GM21390 (cell line): ENCODE data around the gene GRIK5.
"Not testable (repeated sequence)": the region's sequence is repeated elsewhere in the genome, so short reads cannot be mapped to it uniquely, and the experiment has no call there.

Experiments
- ATAC-seq: cut with Tn5 transposase; IDR thresholded peaks from one replicate; pipeline ENCODE4 v1.9.1; 2021; ENCODE audit not compliant: unreplicated experiment

The GRIK5 gene

GRCh38 chr19:42051166-42052115 is 18.6 kb downstream of the GRIK5 start:
- no peak for ATAC-seq

- ATAC-seq: no peak
Observed at GRCh38 chr19:42048992-42049391, 21.0 kb downstream of the GRIK5 start.

GRCh38 chr19:42045575-42045974 is 24.4 kb downstream of the GRIK5 start:
- no peak for ATAC-seq

GRCh38 chr19:42042455-42043170 is 27.4 kb downstream of the GRIK5 start:
- no peak for ATAC-seq

- not testable (repeated sequence) for ATAC-seq
Observed at GRCh38 chr19:42040491-42040890, 29.5 kb downstream of the GRIK5 start.

GRCh38 chr19:42040031-42040430 is 30.0 kb downstream of the GRIK5 start:
- ATAC-seq: no peak

- no peak for ATAC-seq
Observed at GRCh38 chr19:42038666-42039065, 31.3 kb downstream of the GRIK5 start.

GRCh38 chr19:42037649-42038048 is 32.4 kb downstream of the GRIK5 start:
- no peak for ATAC-seq

- ATAC-seq: not testable (repeated sequence)
Observed at GRCh38 chr19:42034640-42035391, 35.2 kb downstream of the GRIK5 start.

- ATAC-seq: no peak
Observed at GRCh38 chr19:42033413-42033812, 36.6 kb downstream of the GRIK5 start.

GRCh38 chr19:42032431-42032830 is 37.6 kb downstream of the GRIK5 start:
- ATAC-seq: no peak

GRCh38 chr19:42030645-42031440 is 39.2 kb downstream of the GRIK5 start:
- ATAC-seq: no peak

- no peak for ATAC-seq
Observed at GRCh38 chr19:42028304-42029216, 41.4 kb downstream of the GRIK5 start.

GRCh38 chr19:42024622-42025111 is 45.3 kb downstream of the GRIK5 start:
- ATAC-seq: no peak

GRCh38 chr19:42023943-42024260 is 46.1 kb downstream of the GRIK5 start:
- no peak for ATAC-seq

- no peak for ATAC-seq
Observed at GRCh38 chr19:42023121-42023942, 46.7 kb downstream of the GRIK5 start.

GRCh38 chr19:42022616-42023015 is 47.4 kb downstream of the GRIK5 start:
- no peak for ATAC-seq

- ATAC-seq: no peak
Observed at GRCh38 chr19:42021185-42021584, 48.8 kb downstream of the GRIK5 start.
